DMS 273 treated with DMSO at 0.1 percent for 48 hours (cell line): ENCODE measurements around the gene SIKE1.
"Not testable (repeated sequence)": the region's sequence is repeated elsewhere in the genome, so short reads cannot be mapped to it uniquely, and the experiment has no call there.

Experiments
- DNase-seq: peaks from one replicate; lab custom pipeline; 2025; lab: John Stamatoyannopoulos, UW

The SIKE1 gene

GRCh38 chr1:114780344-114781226 is at the start of gene SIKE1:
Gene SIKE1, minus strand, starts transcription at chr1:114780685. Its CDS starts 78 bp downstream, at chr1:114780607.
- DNase-seq: peak; percentile 92

- DNase-seq: not testable (repeated sequence)
Observed at GRCh38 chr1:114830075-114830474, 49.6 kb upstream of the SIKE1 start.

GRCh38 chr1:114828251-114828650 is 47.8 kb upstream of the SIKE1 start:
- DNase-seq: no peak

- DNase-seq: no peak
Observed at GRCh38 chr1:114821978-114822377, 41.5 kb upstream of the SIKE1 start.

- no peak for DNase-seq
Observed at GRCh38 chr1:114820392-114820791, 39.9 kb upstream of the SIKE1 start.

GRCh38 chr1:114819869-114820268 is 39.4 kb upstream of the SIKE1 start:
- no peak for DNase-seq

GRCh38 chr1:114804449-114804848 is 24.0 kb upstream of the SIKE1 start:
- DNase-seq: not testable (repeated sequence)

- DNase-seq: no peak
Observed at GRCh38 chr1:114803001-114803400, 22.5 kb upstream of the SIKE1 start.

- DNase-seq: no peak
Observed at GRCh38 chr1:114794038-114794437, 13.6 kb upstream of the SIKE1 start.

- DNase-seq: not testable (repeated sequence)
Observed at GRCh38 chr1:114790581-114790980, 10.1 kb upstream of the SIKE1 start.

GRCh38 chr1:114786440-114786839 is 6.0 kb upstream of the SIKE1 start:
- DNase-seq: not testable (repeated sequence)

GRCh38 chr1:114782476-114782875 is 2.0 kb upstream of the SIKE1 start:
- no peak for DNase-seq

GRCh38 chr1:114779722-114780121 is 763 bp downstream of the SIKE1 start:
- DNase-seq: no peak

- DNase-seq: not testable (repeated sequence)
Observed at GRCh38 chr1:114776726-114777125, 3.8 kb downstream of the SIKE1 start.

GRCh38 chr1:114771992-114772391 is 8.5 kb downstream of the SIKE1 start:
- no peak for DNase-seq

GRCh38 chr1:114770989-114771388 is 9.5 kb downstream of the SIKE1 start:
- no peak for DNase-seq

- no peak for DNase-seq
Observed at GRCh38 chr1:114764689-114765088, 15.8 kb downstream of the SIKE1 start.

- no peak for DNase-seq
Observed at GRCh38 chr1:114758256-114758832, 22.1 kb downstream of the SIKE1 start.

- peak; percentile 94 for DNase-seq
Observed at GRCh38 chr1:114757455-114758255, 22.8 kb downstream of the SIKE1 start, which contains the start of gene CSDE1. Gene CSDE1, minus strand, starts transcription at chr1:114757984. Its CDS starts 18,094 bp downstream, at chr1:114739890.

GRCh38 chr1:114756949-114757454 is 23.5 kb downstream of the SIKE1 start:
- no peak for DNase-seq

- no peak for DNase-seq
Observed at GRCh38 chr1:114756009-114756892, 24.2 kb downstream of the SIKE1 start.
